Colon (tissue), 2 donors: Measurements from ENCODE around the gene RSL1D1.
"Not testable (repeated sequence)": the region's sequence is repeated elsewhere in the genome, so short reads cannot be mapped to it uniquely, and the experiment has no call there.

Experiments used
- FAIRE-seq: peaks from 2 replicates; lab custom pipeline; 2012; peaks lifted over from hg19 to GRCh38; lab: Jason Lieb, UNC
- donor health status: control.
- donor health status: control.

RSL1D1 gene

DNA sequence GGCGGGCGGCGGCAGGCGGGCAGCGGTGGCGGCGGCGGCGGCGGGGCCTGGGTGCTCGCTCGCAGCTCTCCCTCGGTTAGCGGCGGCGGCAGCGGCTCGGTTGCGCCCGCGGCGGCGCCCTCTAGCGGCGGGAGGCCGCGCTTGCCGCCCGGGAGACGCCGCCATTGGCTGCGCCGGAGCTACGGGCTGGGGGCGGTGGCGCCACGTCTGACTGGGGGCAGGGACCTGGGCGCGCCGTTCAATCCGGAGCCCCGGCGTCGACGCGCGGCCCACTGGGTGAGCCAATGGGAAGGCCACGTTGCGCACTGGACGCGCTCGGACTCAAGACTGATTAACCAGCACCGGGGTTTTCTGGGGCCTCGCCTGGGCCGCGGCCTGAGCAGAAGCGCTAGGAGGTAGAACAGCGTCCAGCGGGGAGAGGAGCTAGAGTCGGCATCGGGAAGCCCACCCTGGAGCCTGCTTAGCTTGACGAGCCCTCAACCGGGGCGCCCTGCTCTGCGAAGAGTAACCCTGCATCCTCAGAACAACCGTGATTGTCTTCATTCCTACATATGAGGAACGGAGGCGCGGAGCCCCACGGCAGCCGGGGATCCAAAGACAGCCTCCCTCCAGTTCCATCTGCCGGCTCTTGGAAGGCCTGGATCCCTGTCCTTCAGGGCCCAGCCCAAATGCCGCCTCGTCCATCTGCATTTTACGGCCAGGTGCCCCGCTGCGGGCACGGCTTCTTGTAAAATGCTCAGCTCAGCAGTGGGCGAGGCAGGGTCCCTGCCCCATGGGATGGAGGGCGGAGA is 54.0 kb downstream of the RSL1D1 start, which contains the start of gene ZC3H7A:
Gene ZC3H7A (minus strand): TSS at position 93 of the 791 bp plus-strand sequence. CDS start 14,904 bp downstream, outside the sequence.
- FAIRE-seq = no peak

DNA sequence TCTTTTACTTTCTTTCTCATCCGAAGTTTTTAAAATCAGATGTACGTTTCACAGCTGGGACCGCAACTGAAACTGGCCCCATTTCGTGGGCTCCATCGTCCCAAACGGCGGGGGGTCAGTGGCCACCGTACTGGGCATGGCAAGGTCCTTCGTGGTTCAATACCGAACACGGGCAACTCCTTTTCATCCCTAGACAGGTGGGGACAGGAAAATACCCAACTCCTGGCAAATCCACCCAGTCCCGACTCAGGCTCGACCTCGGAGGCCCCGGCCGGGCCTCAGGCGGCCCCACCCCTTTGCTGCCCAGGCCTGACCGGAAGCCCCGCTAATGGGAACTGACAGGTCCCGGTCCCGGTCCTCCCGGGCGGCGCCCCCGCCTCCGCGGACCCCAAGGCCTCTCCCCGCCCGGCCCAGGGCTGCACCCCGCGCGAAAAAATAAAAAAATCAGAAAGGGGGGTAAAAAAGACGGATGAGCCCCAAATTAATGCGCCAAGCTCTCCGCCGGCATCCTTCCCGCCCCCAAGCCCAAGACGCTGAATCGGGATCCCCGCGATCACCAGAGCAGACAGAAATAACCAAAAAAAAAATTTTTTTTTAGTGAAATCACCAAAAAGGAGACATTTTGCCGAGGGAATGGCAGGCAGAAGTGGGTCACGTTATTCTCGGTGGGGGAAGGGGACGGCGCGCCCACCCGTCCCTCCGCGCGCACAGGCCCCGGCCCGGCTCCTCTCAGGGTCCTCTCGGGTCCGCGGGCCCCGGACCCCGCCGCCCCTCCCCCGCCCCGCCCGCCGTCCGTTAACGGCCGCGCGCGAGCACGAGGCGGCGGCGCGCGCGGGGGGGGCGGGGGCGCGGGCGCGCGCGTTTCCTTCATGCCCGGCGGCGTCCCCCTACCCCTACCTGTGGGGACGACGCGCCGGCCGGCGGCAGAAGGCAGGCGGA is 54.8 kb downstream of the RSL1D1 start:
- no peak for FAIRE-seq

DNA sequence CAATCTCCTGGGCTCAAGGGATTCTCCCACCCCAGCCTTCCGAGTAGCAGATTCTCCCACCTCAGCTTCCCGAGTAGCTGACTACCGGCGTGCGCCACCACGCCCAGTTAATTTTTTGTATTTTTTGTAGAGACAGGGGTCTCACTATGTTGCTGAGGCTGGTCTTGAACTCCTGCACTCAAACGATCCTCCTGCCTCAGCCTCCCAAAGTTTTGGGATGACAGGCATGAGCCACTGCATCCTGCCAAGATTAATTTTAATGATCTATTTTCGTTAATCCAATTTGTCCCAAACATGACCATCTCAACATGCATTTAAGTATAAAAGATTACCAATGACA is 55.5 kb downstream of the RSL1D1 start:
- no peak for FAIRE-seq

DNA sequence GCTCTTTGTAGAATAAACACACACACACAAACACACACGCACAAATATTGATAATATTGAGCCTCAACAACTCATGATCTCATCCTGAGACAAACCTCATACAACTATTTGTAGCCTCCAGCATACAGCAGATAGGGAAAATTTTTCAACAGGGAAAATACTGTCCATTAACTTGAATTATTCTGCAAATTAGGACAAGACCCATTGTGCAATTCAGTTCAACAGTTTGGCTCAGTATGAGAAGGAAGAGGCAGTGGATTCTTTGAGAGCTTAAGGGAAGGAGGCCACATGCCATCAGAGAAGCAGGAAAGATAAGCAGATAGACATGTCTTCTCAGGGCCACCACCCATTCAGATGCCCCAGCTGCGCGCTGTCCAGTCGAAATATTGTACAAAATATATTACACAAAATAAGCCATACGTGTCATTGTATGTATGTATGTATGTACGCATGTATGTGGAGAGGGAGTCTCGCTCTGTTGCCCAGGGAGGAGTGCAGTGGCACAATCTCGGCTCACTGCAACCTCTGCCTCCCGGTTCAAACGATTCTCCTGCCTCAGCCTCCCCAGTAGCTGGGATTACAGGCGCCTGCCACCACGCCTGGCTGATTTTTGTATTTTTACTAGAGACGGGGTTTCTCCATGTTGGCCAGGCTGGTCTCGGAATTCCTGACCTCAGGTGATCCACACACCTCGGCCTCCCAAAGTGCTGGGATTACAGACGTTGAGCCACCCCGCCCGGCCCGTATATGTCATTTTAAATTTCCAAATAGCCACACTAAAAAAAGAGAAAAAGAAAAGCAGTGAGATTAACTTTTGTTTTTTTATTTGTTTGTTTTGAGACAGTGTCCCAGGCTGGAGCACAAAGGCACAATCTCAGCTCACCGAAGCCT is 56.1 kb downstream of the RSL1D1 start:
- no peak for FAIRE-seq

DNA sequence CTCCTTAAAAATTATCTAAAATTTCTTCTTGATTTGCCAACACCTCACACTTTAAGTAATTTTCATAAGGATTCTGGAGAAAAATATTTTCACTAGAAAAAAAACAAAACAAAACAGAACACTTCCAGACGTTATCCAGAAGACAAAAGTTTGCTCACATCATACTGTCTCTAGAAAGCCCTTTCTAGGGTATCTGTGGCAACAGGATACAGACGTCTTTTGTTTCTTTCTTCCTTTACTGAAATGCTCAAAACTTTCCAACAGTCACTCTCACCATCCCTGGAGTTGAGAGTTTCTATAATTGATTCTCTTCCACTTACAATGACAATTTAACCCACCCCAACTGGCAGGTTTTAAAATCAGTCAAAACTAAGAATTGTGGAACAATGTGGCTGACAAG is 56.9 kb downstream of the RSL1D1 start:
- FAIRE-seq = no peak

DNA sequence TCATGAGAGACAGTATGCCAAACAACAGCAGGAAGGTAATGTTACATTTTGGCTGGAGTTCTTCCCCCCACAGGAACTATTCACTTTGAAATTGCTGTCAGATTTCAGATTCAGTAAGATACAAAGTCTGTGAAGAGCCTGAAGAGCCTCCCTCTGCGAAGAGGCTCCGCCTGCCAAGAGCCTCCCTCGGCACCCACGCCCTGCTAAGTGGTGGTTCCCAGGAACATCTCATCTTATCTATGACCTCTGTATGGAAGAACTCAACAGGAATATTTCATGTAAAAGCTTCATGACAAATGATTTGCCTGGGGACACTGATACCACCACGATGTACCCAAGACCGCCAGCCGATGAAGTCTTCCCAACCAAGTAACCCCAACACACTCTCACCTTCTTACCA is 57.5 kb downstream of the RSL1D1 start:
- no peak for FAIRE-seq

DNA sequence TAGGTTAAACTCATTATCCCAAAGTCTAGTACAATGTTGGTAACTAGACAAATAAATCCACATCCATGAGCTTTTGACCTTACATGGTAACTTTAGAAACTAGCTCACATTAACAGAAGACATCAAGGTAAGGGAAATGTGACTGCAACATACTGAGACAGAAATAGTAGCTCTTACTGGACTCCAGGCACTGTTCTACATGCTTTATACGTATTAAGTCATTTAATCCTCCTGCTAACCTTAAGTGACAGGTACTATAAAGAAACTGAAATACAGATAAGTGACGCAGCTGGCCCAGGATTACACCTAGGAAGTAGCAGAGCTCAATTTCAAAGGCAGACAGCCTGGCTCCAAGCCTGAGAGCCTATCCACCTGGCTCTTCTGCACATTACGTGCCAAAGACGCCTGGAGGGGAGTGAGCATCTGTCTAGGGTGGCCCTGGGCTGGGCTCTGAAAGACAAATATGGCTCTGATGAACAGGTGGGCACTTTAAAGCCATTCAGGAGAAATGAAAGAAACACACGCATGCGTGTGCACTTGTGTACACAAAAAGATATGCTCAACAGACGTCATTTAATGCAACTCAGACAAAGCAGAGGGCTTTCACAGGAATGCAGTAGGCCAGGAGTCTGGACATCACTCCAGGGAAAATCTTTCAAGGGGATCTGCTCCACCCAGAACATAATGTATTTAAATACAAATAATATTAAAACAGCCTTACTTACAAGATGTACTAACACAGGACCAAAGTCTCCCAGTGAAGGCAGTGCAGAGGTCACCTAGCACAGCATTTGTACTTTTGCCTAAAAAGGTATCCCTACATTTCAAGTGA is 58.7 kb downstream of the RSL1D1 start:
- FAIRE-seq = no peak

DNA sequence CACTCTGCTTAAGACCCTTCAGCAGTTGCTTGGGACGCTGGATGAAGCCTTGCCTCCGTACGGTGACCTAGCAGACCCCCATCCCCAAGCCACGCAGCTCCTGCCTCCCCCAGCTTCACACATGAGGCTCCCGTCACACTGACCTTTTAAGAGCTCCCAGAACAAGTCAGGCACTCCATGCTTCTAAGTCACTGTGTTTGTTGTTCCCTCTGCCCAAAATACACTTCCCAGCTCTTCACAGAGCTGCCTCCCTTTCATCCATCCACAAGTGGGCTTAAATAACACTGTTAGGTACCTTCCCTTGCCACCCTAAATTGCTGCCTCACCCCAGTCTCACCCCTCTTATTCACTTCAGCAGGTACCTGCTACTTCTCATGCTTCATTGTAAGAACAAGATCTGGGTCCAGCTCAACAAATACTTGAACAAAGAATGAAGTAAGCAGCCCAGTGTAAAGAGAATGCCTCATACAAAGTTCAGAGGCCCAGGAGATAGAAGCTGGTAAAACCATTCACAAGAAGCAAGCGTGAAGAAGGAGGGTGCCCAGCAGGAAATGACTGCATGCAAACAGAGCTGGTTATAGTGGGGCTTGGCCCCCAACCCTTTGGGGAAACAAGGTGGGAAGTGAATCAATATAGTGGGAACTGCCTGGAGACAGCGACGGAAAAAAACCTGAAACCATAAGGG is 60.1 kb downstream of the RSL1D1 start:
- FAIRE-seq = no peak

DNA sequence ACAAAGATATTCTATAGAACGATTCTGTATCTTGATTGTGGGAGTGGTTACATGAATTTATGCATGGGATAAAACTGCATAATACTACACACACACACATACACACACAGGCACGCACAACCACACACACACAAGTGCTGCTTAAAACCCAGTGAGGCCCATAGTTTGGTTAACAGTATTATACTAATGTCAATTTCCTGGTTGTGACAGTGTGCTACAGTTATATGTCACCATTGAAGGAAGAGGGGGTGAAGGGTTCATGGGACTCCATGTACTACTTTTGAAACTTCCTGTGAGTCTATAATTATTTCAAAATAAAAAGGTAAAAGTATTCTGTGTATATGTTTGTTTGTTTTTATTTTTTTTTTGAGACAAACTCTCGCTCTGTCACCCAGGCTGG is 62.4 kb downstream of the RSL1D1 start:
- FAIRE-seq = no peak

DNA sequence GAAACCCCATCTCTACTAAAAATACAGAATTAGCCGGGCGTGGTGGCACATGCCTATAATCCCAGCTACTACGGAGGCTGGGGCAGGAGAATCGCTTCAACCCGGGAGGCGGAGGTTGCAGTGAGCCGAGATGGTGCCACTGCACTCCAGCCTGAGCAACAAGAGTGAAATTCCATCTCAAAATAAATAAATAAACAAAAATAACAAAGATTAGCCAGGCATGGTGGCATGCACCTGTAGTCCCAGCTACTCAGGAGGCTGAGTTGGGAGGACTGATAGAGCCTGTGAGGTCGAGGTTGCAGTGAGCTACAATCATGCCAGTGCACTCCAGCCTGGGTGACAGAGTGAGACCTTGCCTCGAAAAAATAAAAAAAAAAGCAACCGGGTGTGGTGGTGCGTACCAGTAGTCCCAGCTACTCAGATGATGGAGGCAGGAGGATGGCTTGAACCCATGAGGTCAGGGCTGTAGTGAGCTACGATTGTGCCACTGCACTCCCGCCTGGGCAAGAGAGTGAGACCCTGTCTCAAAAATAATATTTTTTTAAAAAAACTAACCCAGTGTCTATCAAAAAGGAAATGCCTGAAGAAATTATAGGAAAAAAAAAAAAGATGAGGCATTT is 66.3 kb downstream of the RSL1D1 start:
- not testable (repeated sequence) for FAIRE-seq

DNA sequence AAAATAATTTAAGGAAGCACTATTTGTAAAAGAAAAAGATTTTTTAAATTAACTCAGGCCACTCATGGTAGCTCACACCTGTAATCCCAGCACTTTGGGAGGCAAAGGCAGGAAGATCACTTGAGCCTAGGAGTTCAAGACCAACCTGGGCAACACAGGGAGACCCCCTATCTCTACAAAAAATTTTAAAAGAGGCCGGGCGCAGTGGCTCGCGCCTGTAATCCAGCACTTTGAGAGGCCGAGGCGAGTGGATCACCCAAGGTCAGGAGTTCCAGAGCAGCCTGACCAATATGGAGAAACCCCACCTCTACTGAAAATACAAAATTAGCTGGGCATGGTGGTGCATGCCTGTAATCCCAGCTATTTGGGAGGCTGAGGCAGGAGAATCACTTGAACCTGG is 67.0 kb downstream of the RSL1D1 start:
- FAIRE-seq = not testable (repeated sequence)

DNA sequence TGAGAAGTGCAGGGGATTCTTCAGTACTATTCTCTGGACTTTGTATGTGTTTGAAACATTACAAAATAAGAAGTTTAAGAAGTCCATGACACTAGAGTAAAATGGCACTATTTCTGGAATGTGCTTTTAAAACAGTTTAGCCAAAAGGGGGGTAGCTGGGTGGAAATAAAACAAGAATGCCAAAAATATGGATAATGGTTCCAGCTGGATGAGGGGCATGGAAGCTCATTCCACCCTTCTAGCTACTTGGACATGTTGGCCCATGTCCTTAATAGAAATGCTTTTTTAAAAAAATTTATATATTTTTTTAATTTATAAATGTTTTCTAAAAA is 67.3 kb downstream of the RSL1D1 start:
- FAIRE-seq = no peak
